HG03280 (cell line): ENCODE results near the gene ITGA2.
"Not testable (repeated sequence)": the region's sequence is repeated elsewhere in the genome, so short reads cannot be mapped to it uniquely, and the experiment has no call there.

Experiments
- ATAC-seq: cut with Tn5 transposase; IDR thresholded peaks from one replicate; pipeline ENCODE4 v1.9.1; 2021; ENCODE audit warnings: mild to moderate bottlenecking, moderate library complexity; ENCODE audit not compliant: unreplicated experiment

Gene ITGA2

DNA sequence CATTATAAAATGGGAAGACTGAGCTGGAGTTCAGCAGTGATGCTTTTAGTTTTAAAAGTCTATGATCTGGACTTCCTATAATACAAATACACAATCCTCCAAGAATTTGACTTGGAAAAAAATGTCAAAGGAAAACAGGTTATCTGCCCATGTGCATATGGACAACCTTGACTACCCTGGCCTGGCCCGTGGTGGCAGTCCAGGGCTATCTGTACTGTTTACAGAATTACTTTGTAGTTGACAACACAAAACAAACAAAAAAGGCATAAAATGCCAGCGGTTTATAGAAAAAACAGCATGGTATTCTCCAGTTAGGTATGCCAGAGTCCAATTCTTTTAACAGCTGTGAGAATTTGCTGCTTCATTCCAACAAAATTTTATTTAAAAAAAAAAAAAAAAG lies 103.1 kb downstream of the ITGA2 start:
- ATAC-seq = no peak

DNA sequence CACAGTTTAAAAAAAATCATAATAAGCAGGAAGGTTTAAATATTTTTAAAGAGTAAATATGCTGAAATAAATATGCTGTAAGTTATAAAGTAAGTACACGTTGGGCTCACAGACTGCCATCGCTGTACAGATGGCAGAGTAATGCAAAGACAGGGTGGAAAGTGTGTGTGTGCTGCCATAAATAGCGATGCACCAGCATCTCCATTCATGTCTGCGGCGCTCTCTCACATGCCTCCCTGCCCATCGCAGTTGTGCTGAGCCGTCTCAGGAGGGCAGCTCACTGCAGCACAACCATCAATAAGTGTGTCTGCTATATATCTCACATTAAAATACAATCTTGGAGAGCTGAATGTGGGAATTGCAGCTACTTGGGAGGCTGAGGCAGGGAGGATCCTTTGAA lies 106.1 kb downstream of the ITGA2 start:
- no peak for ATAC-seq

- ATAC-seq = peak; percentile 87
Observed at GRCh38 chr5:53095931-53096525, 106.9 kb downstream of the ITGA2 start.

DNA sequence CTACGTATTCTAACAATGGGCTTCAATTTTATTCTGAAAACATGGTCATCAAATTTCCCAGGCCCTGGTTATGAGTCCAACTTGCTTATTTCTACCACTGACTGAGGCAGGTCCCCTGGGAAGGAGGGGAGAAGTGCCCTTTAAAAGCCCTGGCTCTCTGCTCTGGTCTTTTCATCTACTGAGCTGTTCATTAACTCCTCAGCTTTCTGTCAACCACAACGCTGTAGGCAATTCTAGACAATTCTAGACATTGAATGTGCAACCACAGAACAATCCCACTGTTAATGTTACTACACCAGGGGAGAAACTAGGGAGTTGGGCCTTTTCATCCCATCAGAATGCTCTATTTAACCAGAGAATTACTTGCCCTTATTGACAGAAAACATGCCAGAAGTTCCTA lies 110.4 kb downstream of the ITGA2 start:
- no peak for ATAC-seq

GRCh38 chr5:53100606-53101005 lies 111.5 kb downstream of the ITGA2 start:
- ATAC-seq = no peak

DNA sequence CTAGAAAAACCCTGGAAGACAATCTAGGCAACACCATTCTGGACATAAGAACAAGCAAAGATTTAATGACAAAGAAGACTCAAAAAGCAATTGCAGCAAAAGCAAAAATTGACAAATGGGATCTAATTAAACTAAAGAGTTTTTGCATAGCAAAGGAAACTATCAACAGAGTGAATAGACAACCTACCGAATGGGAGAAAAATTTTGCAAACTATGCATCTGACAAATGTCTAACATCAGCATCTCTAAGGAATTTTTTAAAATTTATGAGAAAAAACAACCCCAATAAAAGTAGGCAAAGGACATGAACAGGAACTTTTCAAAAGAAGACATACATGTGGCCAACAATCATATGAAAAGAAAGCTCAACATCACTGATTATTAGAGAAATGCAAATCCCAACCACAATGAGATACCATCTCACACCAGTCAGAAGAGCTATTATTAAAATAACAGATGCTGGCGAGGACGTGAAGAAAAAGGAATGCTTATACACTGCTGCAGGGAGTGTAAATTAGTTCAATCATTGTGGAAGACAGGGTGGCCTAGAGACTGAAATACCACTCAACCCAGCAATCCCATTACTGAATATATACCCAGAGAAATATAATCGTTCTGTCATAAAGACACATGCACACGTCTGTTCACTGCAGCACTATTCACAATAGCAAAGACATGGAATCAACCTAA lies 116.6 kb downstream of the ITGA2 start:
- no peak for ATAC-seq

DNA sequence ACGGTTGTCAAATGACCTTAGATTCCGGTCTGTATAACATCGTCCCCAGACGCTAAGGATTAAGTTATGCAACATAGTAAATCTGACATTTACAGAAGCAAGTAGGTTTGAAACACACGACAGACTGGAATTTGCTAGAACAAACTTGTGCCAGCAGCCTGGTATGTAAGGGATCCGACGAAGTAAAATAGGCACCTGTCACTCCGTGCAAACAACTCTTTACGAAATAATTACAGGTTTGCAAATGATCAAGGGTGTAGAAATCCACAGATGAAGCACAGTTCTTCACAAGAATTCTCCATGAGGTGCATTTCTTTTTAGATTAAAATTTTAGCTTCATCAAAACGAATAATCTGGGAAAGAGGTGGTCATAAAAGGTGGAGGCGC lies 119.9 kb downstream of the ITGA2 start:
- peak; percentile 17 for ATAC-seq

- ATAC-seq = peak; percentile 98
Observed at GRCh38 chr5:53109443-53110127, 120.4 kb downstream of the ITGA2 start, which contains the start of gene MOCS2. Gene MOCS2, minus strand, starts transcription at chr5:53109757. Its CDS starts 2,583 bp downstream, at chr5:53107174.

DNA sequence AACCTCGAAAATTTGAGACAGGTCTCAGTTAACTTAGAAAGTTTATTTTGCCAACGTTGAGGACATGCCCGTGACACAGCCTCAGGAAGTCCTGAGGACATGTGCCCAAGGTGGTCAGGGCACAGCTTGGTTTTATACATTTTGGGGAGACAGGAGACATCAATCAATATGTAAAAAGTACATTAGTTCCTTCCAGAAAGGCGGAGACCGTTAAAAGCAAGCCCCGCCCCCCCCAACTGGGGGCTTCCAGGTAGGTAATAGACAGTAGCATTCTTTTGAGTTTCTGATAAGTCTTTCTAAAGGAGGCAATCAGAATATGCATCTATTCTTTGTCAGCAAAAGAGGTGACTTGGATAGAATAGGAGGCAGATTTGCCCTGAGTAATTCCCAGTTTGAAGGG lies 121.0 kb downstream of the ITGA2 start:
- peak; percentile 3 for ATAC-seq

GRCh38 chr5:53111139-53111538 lies 122.0 kb downstream of the ITGA2 start:
- ATAC-seq = no peak

DNA sequence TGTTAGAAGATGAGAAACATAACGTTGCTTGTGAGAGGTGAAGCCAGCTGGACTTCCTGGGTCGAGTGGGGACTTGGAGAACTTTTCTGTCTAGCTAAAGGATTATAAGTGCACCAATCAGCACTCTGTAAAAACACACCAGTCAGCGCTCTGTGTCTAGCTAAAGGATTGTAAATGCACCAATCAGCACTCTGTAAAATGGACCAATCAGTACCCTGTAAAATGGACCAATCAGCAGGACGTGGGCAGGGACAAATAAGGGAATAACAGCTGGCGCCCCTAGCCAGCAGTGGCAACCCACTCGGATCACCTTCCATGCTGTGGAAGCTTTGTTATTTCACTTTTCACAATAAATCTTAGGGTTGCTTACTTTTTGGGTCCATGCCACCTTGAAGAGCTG lies 123.2 kb downstream of the ITGA2 start:
- not testable (repeated sequence) for ATAC-seq

DNA sequence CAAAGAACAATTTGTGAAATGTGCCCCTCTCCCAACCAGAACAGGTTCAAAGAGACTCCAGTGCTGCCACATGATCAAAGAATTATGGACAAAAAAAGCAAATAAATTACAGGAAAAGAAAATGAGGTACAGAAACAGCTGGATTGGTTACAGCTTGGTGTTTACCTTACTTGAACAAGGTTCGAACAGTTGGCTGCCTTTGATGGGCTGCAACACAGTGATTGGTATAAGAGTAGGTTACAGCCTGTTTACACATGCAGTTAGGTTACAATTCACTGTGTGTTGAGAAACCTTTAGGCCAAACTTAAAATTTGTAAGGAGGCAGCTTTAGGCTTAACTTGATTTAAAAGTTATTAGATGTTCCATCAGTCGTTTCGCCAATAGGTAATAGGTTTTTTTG lies 123.8 kb downstream of the ITGA2 start:
- no peak for ATAC-seq

GRCh38 chr5:53113947-53114346 lies 124.8 kb downstream of the ITGA2 start:
- ATAC-seq = no peak

DNA sequence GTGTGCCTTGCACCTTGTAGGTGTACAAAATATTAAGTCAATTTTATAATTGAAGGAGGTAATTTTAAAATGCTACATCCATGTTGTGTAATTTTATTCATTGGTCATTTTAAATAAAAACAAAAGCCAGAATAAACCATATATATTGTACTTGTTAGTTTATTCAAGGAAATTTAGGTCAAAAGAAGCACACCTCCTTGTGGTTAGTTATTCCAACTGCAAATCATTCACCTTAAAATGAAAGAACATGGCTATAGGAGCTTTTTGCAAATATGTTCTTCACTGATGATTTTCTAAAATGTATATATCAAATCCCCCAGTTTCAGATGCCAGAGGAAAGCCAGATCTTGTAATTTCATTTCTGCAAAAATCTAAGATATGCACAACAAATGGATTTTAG lies 125.8 kb downstream of the ITGA2 start:
- no peak for ATAC-seq

GRCh38 chr5:53116597-53116996 lies 127.4 kb downstream of the ITGA2 start:
- ATAC-seq = no peak

GRCh38 chr5:53118879-53119278 lies 129.7 kb downstream of the ITGA2 start:
- ATAC-seq = no peak

DNA sequence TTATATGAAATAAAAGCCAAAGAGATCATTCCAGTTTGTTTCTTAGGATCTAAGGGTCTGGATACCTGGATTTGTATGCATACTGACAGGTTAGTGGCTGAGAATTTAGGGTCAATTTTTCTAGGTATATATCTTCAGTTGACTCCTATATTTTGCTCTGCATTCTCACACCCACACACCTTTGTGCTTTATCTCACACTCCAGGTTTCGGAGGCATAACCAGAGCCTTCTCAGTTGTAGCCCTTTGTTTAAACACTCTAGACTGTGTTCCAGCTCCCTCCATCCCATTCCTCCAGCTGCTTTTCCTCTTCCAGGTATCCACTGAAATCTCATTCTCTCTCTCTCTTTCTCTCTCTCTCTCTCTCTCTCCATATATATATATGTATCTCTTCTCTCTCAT lies 131.0 kb downstream of the ITGA2 start:
- ATAC-seq = no peak

DNA sequence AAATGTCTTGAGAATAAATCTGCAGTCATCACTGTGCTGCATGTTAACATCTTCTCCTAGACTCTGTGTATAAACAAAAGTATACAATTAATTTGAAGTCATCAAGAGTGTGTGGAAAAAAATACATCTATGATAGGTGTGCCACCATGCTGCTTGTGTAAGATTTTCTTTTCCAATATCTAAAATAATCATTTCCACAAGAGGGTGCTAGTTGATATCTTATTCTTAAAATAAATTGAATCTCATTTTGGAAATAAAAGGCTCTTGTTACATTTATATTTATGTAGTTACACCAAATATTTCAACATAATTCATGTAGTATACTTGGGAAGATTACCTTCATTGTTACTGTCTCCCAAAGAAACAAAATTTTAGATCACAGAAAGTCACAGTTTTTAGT lies 134.6 kb downstream of the ITGA2 start:
- ATAC-seq = no peak

DNA sequence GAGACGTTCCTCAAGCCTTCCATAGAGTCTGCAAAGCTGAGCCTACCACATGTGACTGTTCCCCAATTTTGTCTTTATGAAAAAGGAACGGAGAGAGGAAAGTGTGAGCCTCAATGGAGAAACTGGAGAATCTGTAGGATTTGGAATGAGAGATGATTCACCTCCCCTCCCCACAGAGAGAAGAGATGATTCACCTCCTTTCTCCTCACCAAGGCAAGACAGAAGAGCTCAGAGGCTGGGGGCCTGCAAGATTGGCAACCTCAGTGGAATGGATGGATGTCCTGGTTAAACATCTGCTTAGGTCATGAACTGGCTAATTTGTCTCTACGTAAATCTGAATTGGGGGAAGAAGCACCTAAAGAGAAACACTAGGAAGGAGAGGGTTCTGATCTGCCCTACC lies 137.4 kb downstream of the ITGA2 start:
- ATAC-seq = no peak

DNA sequence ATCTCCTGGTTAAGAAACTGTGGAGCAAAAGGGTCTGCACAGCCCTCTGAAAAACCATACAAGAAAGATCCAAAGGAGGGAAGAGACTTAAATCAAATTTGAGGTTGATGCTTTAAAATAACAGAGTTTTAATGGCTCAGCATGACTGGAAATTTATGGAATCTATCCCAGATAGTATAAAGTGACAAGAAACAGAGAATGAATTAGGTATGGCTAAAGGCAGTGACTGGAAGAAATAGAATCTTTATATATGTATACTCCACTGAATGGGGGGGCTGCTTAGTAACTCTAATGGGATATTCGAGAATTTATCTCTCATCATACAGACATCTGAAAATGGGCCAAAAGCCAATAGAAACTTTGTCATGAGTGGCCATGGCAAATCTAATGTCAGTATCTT lies 138.0 kb downstream of the ITGA2 start:
- ATAC-seq = no peak

GRCh38 chr5:53128481-53128880 lies 139.3 kb downstream of the ITGA2 start:
- no peak for ATAC-seq

- no peak for ATAC-seq
Observed at GRCh38 chr5:53130266-53130665, 141.1 kb downstream of the ITGA2 start.
